Measurements from ENCODE around the gene ARHGAP18.

GRCh38 chr6:129555206-129555832 is 154.7 kb downstream of the ARHGAP18 start:
- TF ChIP-seq L3MBTL2 (conservative IDR thresholded peaks at IDR 0.05) (no peak), CTBP1 (IDR thresholded peaks at IDR 0.05; ENCODE audit: borderline replicate concordance) (no peak), SP1 (IDR thresholded peaks at IDR 0.05) (no peak), LEF1 (IDR thresholded peaks at IDR 0.05; ENCODE audit: borderline replicate concordance) (no peak), BHLHE40 (IDR thresholded peaks at IDR 0.05; ENCODE audit: borderline replicate concordance) (no peak), FOXA1 (IDR thresholded peaks at IDR 0.05) (no peak)
